Fibroblast of the aortic adventitia (primary cell): ENCODE measurements around the gene TSPYL4. TPM values are rescaled to one million over a fixed set of nuclear protein-coding genes. Genes with fewer than 3 reads are reported as not detected.

ENCODE experiments used
- DNase-seq: peaks from one replicate; pipeline ENCODE4 v3.0.0-alpha.2; 2010; ENCODE audit warnings: low read depth
- H3K4me3 ChIP-seq: 2 replicates; pipeline ENCODE4 v1.5.1; 2011; ENCODE audit warnings: low read depth, mild to moderate bottlenecking, control low read depth, low read length, moderate library complexity
- total RNA-seq: library from RNA; depleted of rRNA; stranded (reverse); fragments of >200 nt; gene quantifications from 2 replicates; pipeline ENCODE4 v1.2.3, GENCODE V29; 2012; ENCODE audit warnings: low replicate concordance
- TF ChIP-seq, protein P1 (sequence below): IDR thresholded peaks from 2 replicates; pipeline ENCODE4 v1.5.1; 2011; ENCODE audit warnings: mild to moderate bottlenecking, low read length, control low read depth, inconsistent platforms; ENCODE audit not compliant: insufficient read depth

The TSPYL4 gene
- total RNA-seq, 1 donor, result 15.6 TPM

- TF ChIP-seq, protein P1, sequence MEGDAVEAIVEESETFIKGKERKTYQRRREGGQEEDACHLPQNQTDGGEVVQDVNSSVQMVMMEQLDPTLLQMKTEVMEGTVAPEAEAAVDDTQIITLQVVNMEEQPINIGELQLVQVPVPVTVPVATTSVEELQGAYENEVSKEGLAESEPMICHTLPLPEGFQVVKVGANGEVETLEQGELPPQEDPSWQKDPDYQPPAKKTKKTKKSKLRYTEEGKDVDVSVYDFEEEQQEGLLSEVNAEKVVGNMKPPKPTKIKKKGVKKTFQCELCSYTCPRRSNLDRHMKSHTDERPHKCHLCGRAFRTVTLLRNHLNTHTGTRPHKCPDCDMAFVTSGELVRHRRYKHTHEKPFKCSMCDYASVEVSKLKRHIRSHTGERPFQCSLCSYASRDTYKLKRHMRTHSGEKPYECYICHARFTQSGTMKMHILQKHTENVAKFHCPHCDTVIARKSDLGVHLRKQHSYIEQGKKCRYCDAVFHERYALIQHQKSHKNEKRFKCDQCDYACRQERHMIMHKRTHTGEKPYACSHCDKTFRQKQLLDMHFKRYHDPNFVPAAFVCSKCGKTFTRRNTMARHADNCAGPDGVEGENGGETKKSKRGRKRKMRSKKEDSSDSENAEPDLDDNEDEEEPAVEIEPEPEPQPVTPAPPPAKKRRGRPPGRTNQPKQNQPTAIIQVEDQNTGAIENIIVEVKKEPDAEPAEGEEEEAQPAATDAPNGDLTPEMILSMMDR, result no peak
- no peak for DNase-seq
- H3K4me3 ChIP-seq, result no peak overlapping the region
Measured at GRCh38 chr6:116238083-116238482, 15.8 kb downstream of the TSPYL4 start.

GRCh38 chr6:116234689-116235088 lies 19.2 kb downstream of the TSPYL4 start:
- H3K4me3 ChIP-seq, result no peak overlapping the region
- TF ChIP-seq, protein P1, result no peak
- no peak for DNase-seq

DNA sequence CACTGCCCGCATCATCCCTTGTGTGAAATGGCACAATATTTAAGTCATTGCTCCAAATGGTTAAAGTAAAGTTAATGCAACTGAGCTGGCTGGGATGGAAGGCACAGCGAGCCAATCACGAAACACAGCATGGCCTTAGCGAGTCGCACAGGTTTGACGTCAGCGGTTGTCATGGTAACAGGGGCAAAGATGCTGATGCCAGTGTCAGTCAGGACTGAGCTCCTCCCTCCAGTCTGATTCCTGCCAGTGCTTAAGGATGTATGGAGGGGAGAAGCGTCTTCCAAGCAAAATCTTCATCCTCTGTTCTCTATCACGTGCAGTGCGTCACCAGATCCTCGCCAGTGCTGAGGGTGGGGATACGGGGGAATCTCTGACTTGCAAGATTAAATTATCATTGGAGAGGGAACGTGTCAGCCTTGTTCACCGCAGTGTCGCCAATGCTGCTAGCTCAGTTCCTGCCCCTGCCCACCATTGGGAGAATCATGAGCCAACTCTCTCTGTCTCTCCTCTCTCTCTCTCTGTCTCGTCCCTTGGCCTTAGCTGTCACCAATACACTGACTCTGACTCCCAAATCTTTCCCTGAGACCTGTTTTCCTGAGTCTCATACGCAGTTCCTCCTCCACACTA lies 24.5 kb downstream of the TSPYL4 start:
- peak; percentile 96 for DNase-seq
- TF ChIP-seq, protein P1, result no peak
- H3K4me3 ChIP-seq, result peak overlapping the region; percentile 62

- no peak for DNase-seq
- TF ChIP-seq, protein P1, result no peak
Measured at GRCh38 chr6:116223355-116223754, 30.5 kb downstream of the TSPYL4 start.

GRCh38 chr6:116221911-116222310 lies 32.0 kb downstream of the TSPYL4 start:
- no peak for DNase-seq

More at GRCh38 chr6:116223355-116223754, 30.5 kb downstream of the TSPYL4 start:
- H3K4me3 ChIP-seq, result no peak overlapping the region

GRCh38 chr6:116221067-116221466 lies 32.8 kb downstream of the TSPYL4 start:
- H3K4me3 ChIP-seq, result no peak overlapping the region
- TF ChIP-seq, protein P1, result no peak
- peak; percentile 27 for DNase-seq

More at GRCh38 chr6:116221911-116222310, 32.0 kb downstream of the TSPYL4 start:
- TF ChIP-seq, protein P1, result no peak
- no peak overlapping the region for H3K4me3 ChIP-seq

DNA sequence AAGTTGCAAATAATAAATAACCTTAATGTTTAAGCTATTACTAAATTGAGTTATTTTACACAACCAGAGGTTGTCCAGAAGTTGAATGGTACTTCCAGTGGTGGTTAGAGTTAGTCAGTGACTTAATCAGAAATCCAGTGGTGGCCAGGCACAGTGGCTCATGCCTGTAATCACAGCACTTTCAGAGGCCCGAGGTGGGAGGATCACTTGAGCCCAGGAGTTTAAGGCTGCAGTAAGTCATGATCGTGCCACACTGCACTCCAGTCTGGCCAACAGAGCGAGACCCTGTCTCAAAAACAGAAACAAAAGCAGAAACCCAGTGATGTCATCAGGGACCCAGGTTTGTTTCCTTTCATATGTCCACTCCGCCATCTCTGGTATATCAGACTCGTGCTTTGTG lies 35.0 kb downstream of the TSPYL4 start:
- no peak overlapping the region for H3K4me3 ChIP-seq
- DNase-seq, result no peak
- TF ChIP-seq, protein P1, result no peak
